ENCODE data around the gene NCOA4. TPM values are rescaled to one million over a fixed set of nuclear protein-coding genes. Genes with fewer than 3 reads are reported as not detected.

NCOA4 gene
- polyA plus RNA-seq, 1 donor from 2014 or later: 110 TPM

Other genes starting within 250 kb of the NCOA4 start
- 2.8 TPM for gene AGAP4, start 183.1 kb downstream of the NCOA4 start, polyA plus RNA-seq
- 57.9 TPM for gene TIMM23, start 58.1 kb downstream of the NCOA4 start, polyA plus RNA-seq
- not detected for gene MSMB, start 15.6 kb upstream of the NCOA4 start, polyA plus RNA-seq